ENCODE results near the gene PDE9A.

Gene PDE9A

DNA sequence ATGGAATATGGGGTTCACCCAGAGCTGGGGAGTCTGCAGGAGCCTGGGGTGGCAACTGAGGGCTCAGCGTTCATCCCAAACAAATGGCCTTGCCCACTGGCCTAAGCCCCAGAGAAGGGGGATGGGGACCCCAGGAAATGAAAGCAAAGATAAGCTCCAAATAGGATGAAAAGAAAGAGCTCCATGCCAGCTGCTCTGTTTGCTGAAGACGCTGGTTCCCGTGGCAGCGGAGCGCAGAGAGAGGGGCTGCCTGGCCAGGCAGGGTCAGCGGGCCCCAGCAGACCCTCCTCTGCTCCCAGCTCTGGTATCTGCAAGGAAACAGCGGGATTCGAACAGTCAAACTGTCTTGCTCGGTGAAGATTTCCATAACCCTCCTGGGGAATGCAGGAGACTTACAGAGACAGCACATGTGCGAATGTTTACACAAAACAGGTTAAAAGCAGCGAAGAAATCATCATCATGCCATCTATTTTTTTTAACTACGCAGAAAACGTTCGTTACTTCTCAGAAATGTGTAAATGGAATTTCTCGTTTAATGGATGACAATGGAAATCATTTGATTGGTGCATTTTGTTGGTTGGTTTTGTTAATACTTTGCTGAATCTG lies 94.4 kb downstream of the PDE9A start:
- Histone ChIP-seq H3K27me3 (ENCODE audit: control insufficient read depth, insufficient read depth, low read length) (no peaks in the 10 kb centered on the region), H3K36me3 (ENCODE audit: control insufficient read depth, insufficient read depth, low read length) (peaks cover 4% of the 10 kb centered on the region), H3K27ac (ENCODE audit: low read length) (no peak overlapping the region), H3K4me1 (ENCODE audit: control insufficient read depth, insufficient read depth, low read length) (peaks cover 1% of the 10 kb centered on the region; the same call in 1 of the 2 replicates), H3K9me3 (ENCODE audit: control insufficient read depth, insufficient read depth, low read length) (no peaks in the 10 kb centered on the region), H3K4me3 (ENCODE audit: low read length) (no peak overlapping the region)
- no peak for DNase-seq (ENCODE audit: low read depth, low spot score)
- WGBS (ENCODE audit: insufficient coverage, insufficient read length) = no CpG with 5 or more reads among the region's 15 CpGs

DNA sequence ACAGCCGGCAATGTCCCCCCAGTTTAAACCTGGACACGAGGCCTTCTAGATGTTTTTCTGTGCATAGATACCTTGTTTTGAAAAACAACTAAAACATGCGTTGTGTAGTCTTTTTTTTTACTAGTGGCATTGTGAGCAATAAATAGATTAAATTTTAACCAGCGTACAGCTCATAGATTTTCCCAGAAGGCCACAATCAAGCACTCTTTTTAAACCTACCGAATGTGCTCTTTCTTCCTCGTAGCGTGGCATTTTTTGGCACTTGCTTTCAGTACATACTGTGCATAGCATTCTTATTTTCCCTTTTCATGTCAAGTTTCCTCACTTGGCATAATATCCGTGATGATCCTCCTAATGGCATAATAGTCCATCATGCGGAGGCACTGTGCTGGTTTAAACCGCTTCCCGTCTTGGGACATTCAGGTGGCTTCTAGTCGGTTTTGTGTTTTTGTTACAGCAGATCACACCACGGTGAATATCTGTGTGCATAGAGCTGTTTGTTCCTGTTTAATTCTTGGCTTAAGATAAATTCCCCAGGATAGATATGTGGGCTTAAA lies 95.3 kb downstream of the PDE9A start:
- no peak for DNase-seq (ENCODE audit: low read depth, low spot score)
- H3K9me3 ChIP-seq (ENCODE audit: control insufficient read depth, insufficient read depth, low read length) = no peaks in the 10 kb centered on the region
- peaks cover 1% of the 10 kb centered on the region; the same call in 1 of the 2 replicates for H3K4me1 ChIP-seq (ENCODE audit: control insufficient read depth, insufficient read depth, low read length)
- WGBS (ENCODE audit: insufficient coverage, insufficient read length) = no CpG with 5 or more reads among the region's 13 CpGs
- H3K36me3 ChIP-seq (ENCODE audit: control insufficient read depth, insufficient read depth, low read length) = peaks cover 4% of the 10 kb centered on the region
- no peak overlapping the region for H3K27ac ChIP-seq (ENCODE audit: low read length)
- no peaks in the 10 kb centered on the region for H3K27me3 ChIP-seq (ENCODE audit: control insufficient read depth, insufficient read depth, low read length)
- no peak overlapping the region for H3K4me3 ChIP-seq (ENCODE audit: low read length)

DNA sequence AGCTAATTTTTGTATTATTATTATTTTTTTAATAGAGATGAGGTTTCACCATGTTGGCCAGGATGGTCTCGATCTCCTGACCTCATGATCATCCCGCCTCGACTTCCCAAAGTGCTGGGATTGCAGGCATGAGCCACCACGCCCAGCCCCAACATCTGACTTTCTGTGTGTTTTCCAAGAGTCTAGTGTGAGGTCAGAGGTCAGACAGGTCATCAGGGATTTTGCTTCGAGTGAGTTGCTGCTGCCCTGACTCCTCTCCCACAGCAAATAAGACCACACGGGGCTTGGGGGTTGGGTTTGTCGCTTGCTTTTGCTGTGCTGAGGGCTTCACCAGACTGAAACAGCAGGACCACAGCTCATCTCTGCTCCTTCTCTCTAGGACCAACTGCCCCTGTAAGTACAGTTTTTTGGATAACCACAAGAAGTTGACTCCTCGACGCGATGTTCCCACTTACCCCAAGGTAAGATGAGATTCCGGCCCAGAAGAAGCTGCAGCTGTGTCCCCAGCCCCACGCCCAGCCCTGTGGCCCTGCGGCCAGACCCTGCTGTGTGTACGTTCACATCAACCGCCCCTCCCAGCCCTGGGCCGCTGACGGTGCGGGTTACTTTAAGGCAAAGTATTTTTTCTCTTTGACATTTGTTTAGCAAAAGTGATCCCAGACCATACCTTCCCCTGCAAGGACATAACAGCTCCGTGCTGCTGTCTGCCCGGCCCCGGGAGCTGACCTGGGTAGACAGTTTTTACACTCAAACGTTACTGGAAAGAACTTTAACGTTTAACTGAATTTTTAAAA lies 97.5 kb downstream of the PDE9A start:
- no peaks in the 10 kb centered on the region; the same call in 1 of the 2 replicates for H3K4me1 ChIP-seq (ENCODE audit: control insufficient read depth, insufficient read depth, low read length)
- peaks cover 4% of the 10 kb centered on the region for H3K36me3 ChIP-seq (ENCODE audit: control insufficient read depth, insufficient read depth, low read length)
- no peak for DNase-seq (ENCODE audit: low read depth, low spot score)
- H3K27me3 ChIP-seq (ENCODE audit: control insufficient read depth, insufficient read depth, low read length) = no peaks in the 10 kb centered on the region
- H3K4me3 ChIP-seq (ENCODE audit: low read length) = no peak overlapping the region
- no peak overlapping the region for H3K27ac ChIP-seq (ENCODE audit: low read length)
- H3K9me3 ChIP-seq (ENCODE audit: control insufficient read depth, insufficient read depth, low read length) = no peaks in the 10 kb centered on the region
- no CpG with 5 or more reads among the region's 23 CpGs for WGBS (ENCODE audit: insufficient coverage, insufficient read length)

DNA sequence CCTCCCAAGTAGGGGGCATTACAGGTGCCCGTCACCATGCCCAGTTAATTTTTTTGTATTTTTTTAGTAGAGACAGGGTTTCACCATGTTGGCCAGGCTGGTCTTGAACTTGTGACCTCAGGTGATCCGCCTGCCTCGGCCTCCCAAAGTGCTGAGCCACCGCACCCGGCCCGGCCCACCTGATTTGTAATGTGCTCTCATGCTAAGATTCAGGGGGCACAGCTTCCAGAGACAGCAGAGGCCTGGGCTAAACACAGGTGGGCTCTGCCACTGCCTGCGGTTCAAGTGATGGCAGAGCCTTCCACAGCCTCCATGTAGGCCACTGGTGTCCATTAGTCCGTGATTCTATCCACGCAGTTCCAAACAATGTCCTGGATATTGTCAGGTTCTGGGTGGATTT lies 98.4 kb downstream of the PDE9A start:
- no peak for DNase-seq (ENCODE audit: low read depth, low spot score)
- Histone ChIP-seq H3K27me3 (ENCODE audit: control insufficient read depth, insufficient read depth, low read length) (no peaks in the 10 kb centered on the region), H3K27ac (ENCODE audit: low read length) (no peak overlapping the region), H3K9me3 (ENCODE audit: control insufficient read depth, insufficient read depth, low read length) (no peaks in the 10 kb centered on the region), H3K36me3 (ENCODE audit: control insufficient read depth, insufficient read depth, low read length) (peaks cover 4% of the 10 kb centered on the region; the same call in 1 of the 2 replicates), H3K4me3 (ENCODE audit: low read length) (no peak overlapping the region), H3K4me1 (ENCODE audit: control insufficient read depth, insufficient read depth, low read length) (no peaks in the 10 kb centered on the region; the same call in 1 of the 2 replicates)
- no CpG with 5 or more reads among the region's 9 CpGs for WGBS (ENCODE audit: insufficient coverage, insufficient read length)

DNA sequence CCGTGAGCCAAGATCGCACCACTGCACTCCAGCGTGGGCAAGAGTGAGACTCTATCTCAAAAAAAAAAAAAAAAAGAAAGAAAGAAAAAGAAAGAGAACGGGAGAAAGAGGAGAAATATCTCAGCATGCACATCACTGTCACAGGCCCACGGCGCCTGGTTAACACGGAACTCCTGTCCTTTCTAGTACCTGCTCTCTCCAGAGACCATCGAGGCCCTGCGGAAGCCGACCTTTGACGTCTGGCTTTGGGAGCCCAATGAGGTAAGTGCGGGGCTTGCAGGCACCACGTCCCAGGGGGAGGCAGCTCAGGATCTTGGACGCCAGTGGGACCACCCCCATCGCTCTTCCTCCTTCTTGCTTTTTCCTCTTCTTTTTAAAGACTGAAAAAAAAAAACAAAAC lies 100.4 kb downstream of the PDE9A start:
- no peaks in the 10 kb centered on the region for H3K9me3 ChIP-seq (ENCODE audit: control insufficient read depth, insufficient read depth, low read length)
- no peak for DNase-seq (ENCODE audit: low read depth, low spot score)
- peaks cover 6% of the 10 kb centered on the region; the same call in 1 of the 2 replicates for H3K36me3 ChIP-seq (ENCODE audit: control insufficient read depth, insufficient read depth, low read length)
- no peak overlapping the region for H3K27ac ChIP-seq (ENCODE audit: low read length)
- no CpG with 5 or more reads among the region's 15 CpGs for WGBS (ENCODE audit: insufficient coverage, insufficient read length)
- no peaks in the 10 kb centered on the region; the same call in 1 of the 2 replicates for H3K4me1 ChIP-seq (ENCODE audit: control insufficient read depth, insufficient read depth, low read length)
- H3K27me3 ChIP-seq (ENCODE audit: control insufficient read depth, insufficient read depth, low read length) = no peaks in the 10 kb centered on the region
- no peak overlapping the region for H3K4me3 ChIP-seq (ENCODE audit: low read length)

DNA sequence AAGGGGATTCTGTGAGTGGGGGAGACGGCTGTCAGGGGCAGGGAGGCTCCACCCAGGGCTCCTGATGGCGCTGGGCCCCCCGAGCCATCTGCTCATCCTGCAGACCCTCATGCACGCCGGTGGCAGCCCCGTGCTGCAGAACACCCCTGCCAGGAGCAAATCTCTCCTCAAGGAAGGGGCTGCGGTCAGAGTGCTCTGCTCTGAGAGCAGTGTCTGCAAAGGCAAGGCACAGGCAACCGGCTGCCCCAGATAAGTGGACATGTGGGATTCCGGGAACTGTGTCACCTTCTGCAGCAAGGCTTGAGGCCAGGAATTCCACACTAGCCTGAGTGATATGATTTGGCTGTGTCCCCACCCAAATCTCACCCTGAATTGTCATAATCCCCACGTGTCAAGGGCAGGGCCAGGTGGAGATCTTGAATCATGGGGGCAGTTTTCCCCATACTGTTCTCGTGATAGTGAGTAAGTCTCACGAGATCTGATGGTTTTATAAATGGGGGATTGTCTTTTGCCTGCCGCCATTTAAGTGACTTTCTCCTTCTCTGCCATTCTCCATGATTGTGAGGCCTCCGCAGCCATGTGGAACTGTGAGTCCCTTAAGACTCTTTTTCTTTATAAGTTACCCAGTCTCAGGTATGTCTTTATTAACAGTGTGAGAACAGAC lies 101.0 kb downstream of the PDE9A start:
- Histone ChIP-seq H3K4me3 (ENCODE audit: low read length) (no peak overlapping the region), H3K27me3 (ENCODE audit: control insufficient read depth, insufficient read depth, low read length) (no peaks in the 10 kb centered on the region), H3K36me3 (ENCODE audit: control insufficient read depth, insufficient read depth, low read length) (peaks cover 8% of the 10 kb centered on the region; the same call in 1 of the 2 replicates), H3K27ac (ENCODE audit: low read length) (no peak overlapping the region), H3K4me1 (ENCODE audit: control insufficient read depth, insufficient read depth, low read length) (no peaks in the 10 kb centered on the region; the same call in 1 of the 2 replicates), H3K9me3 (ENCODE audit: control insufficient read depth, insufficient read depth, low read length) (no peaks in the 10 kb centered on the region)
- no peak for DNase-seq (ENCODE audit: low read depth, low spot score)
- WGBS (ENCODE audit: insufficient coverage, insufficient read length) = no CpG with 5 or more reads among the region's 14 CpGs

DNA sequence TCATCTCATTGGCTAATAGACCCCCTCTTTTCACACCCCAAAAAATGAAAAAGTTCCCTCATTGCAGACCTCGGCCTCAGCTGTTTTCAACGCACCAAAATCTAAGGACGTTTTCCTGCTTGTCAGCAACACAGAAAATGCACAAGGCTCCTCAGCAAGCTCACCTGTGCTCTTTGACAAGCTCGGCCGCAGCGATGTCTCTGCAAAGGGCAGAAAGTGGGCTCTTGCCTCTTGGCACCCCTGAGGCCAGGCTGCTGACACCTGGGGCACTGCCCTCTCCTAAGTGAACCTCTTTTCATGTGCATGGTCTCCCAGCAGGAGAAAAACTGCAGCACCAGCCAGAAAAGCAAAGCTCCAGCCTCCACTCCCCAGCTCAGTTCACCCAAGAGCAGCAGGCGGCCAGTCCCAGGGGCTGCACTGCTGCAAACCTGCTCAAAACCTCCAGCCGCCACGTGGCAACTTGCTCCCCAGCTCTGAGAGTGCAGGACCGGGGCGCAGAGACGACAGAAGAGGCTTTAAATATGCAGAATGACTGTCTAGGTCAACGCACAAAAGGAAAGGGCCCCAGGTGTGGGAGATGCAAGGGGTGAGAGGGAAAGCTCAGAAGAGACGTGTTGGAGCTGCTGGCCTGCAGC lies 101.7 kb downstream of the PDE9A start:
- DNase-seq (ENCODE audit: low read depth, low spot score) = no peak
- Histone ChIP-seq H3K4me1 (ENCODE audit: control insufficient read depth, insufficient read depth, low read length) (no peaks in the 10 kb centered on the region; the same call in 1 of the 2 replicates), H3K36me3 (ENCODE audit: control insufficient read depth, insufficient read depth, low read length) (peaks cover 10% of the 10 kb centered on the region), H3K9me3 (ENCODE audit: control insufficient read depth, insufficient read depth, low read length) (no peaks in the 10 kb centered on the region), H3K27me3 (ENCODE audit: control insufficient read depth, insufficient read depth, low read length) (no peaks in the 10 kb centered on the region), H3K27ac (ENCODE audit: low read length) (no peak overlapping the region), H3K4me3 (ENCODE audit: low read length) (no peak overlapping the region)
- no CpG with 5 or more reads among the region's 14 CpGs for WGBS (ENCODE audit: insufficient coverage, insufficient read length)

DNA sequence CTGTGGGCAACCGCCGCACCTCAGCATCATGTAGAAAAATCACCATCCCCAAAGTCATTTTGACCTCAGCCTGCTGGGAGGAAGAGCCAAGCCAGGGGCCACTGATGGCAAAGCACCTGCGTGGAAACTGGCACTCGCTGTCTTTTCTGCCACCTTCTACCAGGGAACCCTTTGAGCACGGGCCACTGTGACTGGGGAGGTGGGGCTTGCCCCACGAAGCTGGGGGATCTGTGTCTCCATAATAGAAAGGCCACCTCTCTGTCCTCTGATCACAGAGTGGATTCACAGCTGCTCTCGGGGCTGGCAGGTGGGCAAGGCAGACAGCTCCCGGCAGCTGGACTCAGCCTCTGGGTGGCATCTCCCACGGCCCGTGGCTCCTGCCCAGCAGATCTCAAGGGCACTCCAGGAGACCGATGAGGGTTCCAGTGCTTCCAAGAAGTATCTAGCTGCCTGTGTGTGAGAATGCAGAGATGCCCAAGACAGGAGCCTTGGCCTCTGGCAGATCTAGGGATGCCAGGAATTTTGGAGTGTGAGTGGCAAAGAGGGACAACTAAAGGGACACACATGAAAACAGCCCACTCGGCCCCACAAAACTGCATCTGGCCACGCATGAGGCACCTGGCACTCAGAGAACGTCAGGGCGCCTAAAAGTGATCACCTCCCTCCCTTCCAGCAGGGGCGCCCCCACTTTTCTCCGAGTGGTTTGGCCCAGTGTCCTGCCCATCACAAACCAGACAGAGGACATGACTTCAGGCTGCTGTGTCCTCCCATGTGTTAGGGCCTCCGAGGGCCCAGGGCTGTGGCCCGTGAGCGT lies 102.6 kb downstream of the PDE9A start:
- no peak overlapping the region for H3K4me3 ChIP-seq (ENCODE audit: low read length)
- no peaks in the 10 kb centered on the region for H3K9me3 ChIP-seq (ENCODE audit: control insufficient read depth, insufficient read depth, low read length)
- H3K4me1 ChIP-seq (ENCODE audit: control insufficient read depth, insufficient read depth, low read length) = no peaks in the 10 kb centered on the region; the same call in 1 of the 2 replicates
- WGBS (ENCODE audit: insufficient coverage, insufficient read length) = no CpG with 5 or more reads among the region's 20 CpGs
- peaks cover 12% of the 10 kb centered on the region for H3K36me3 ChIP-seq (ENCODE audit: control insufficient read depth, insufficient read depth, low read length)
- no peak overlapping the region for H3K27ac ChIP-seq (ENCODE audit: low read length)
- DNase-seq (ENCODE audit: low read depth, low spot score) = no peak
- no peaks in the 10 kb centered on the region for H3K27me3 ChIP-seq (ENCODE audit: control insufficient read depth, insufficient read depth, low read length)

DNA sequence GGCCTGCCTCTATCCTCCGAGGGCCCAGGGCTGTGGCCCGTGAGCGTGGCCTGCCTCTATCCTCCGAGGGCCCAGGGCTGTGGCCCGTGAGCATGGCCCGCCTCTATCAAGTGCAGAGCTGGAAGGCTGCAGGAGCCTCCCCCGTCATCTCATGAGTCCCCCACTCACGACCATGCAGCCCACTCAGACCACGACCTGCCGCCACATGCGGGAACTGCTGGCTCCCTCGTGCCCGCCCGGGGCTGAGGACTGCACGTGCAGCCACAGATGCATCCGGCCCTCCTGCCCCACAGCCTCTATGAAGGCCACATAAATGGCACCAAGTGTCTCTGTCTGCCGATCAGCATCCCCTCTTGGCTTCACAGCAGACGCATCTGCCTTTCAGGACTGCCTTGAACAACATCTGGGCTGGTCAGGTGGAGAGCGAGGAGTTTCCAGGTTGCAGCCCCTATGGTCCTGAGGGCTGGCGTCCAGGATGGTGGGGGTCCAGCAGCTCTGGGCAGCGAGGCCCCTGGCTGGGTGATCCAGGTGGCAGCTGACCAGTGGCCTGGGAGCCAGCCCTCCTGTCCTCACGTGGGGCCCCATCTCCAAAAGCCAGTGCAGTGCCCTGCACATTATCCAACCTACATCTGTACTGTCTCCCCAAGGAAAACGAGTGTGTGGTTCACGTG lies 103.3 kb downstream of the PDE9A start:
- no CpG with 5 or more reads among the region's 24 CpGs for WGBS (ENCODE audit: insufficient coverage, insufficient read length)
- Histone ChIP-seq H3K9me3 (ENCODE audit: control insufficient read depth, insufficient read depth, low read length) (no peaks in the 10 kb centered on the region), H3K27ac (ENCODE audit: low read length) (no peak overlapping the region), H3K27me3 (ENCODE audit: control insufficient read depth, insufficient read depth, low read length) (no peaks in the 10 kb centered on the region), H3K4me3 (ENCODE audit: low read length) (no peak overlapping the region), H3K36me3 (ENCODE audit: control insufficient read depth, insufficient read depth, low read length) (peaks cover 18% of the 10 kb centered on the region), H3K4me1 (ENCODE audit: control insufficient read depth, insufficient read depth, low read length) (no peaks in the 10 kb centered on the region; the same call in 1 of the 2 replicates)
- no peak for DNase-seq (ENCODE audit: low read depth, low spot score)

Measured in iPS DF 6.9 (cell line).